ENCODE data around the gene PPM1A.

Gene PPM1A

GRCh38 chr14:60329274-60329673 lies 80.3 kb downstream of the PPM1A start:
- CTCF ChIA-PET = no interaction called here
- no peak for DNase-seq (ENCODE audit: extremely low spot score)
- POLR2A ChIA-PET = interaction anchor here (1.1 kb wide), 1 partner anchor 80 kb away, joined by 3 read pairs; the partner anchor contains the start of gene PPM1A
- no peak for TF ChIP-seq FOXA1 (IDR thresholded peaks at IDR 0.05)
- TF ChIP-seq SUZ12 (IDR thresholded peaks at IDR 0.05) = no peak
- TF ChIP-seq TARDBP (IDR thresholded peaks at IDR 0.05) = no peak
- TF ChIP-seq L3MBTL2 (conservative IDR thresholded peaks at IDR 0.05) = no peak
- no peak for TF ChIP-seq SP1 (IDR thresholded peaks at IDR 0.05)
- TF ChIP-seq ZNF384 (IDR thresholded peaks at IDR 0.05) = no peak
- TF ChIP-seq CTBP1 (IDR thresholded peaks at IDR 0.05; ENCODE audit: borderline replicate concordance) = no peak
- no peak for TF ChIP-seq BHLHE40 (IDR thresholded peaks at IDR 0.05; ENCODE audit: borderline replicate concordance)
- TF ChIP-seq, protein P1, sequence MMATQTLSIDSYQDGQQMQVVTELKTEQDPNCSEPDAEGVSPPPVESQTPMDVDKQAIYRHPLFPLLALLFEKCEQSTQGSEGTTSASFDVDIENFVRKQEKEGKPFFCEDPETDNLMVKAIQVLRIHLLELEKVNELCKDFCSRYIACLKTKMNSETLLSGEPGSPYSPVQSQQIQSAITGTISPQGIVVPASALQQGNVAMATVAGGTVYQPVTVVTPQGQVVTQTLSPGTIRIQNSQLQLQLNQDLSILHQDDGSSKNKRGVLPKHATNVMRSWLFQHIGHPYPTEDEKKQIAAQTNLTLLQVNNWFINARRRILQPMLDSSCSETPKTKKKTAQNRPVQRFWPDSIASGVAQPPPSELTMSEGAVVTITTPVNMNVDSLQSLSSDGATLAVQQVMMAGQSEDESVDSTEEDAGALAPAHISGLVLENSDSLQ (IDR thresholded peaks at IDR 0.05) = no peak
- no peak for TF ChIP-seq HDGF (IDR thresholded peaks at IDR 0.05; ENCODE audit: borderline replicate concordance)
- TF ChIP-seq ARNT (IDR thresholded peaks at IDR 0.05) = no peak
- no peak for TF ChIP-seq ELF4 (IDR thresholded peaks at IDR 0.05)
- TF ChIP-seq FOXK2 (IDR thresholded peaks at IDR 0.05) = no peak
- TF ChIP-seq LEF1 (IDR thresholded peaks at IDR 0.05; ENCODE audit: borderline replicate concordance) = no peak
- TF ChIP-seq FOXM1 (IDR thresholded peaks at IDR 0.05; ENCODE audit: borderline replicate concordance) = no peak
- TF ChIP-seq NFRKB (IDR thresholded peaks at IDR 0.05) = no peak

DNA sequence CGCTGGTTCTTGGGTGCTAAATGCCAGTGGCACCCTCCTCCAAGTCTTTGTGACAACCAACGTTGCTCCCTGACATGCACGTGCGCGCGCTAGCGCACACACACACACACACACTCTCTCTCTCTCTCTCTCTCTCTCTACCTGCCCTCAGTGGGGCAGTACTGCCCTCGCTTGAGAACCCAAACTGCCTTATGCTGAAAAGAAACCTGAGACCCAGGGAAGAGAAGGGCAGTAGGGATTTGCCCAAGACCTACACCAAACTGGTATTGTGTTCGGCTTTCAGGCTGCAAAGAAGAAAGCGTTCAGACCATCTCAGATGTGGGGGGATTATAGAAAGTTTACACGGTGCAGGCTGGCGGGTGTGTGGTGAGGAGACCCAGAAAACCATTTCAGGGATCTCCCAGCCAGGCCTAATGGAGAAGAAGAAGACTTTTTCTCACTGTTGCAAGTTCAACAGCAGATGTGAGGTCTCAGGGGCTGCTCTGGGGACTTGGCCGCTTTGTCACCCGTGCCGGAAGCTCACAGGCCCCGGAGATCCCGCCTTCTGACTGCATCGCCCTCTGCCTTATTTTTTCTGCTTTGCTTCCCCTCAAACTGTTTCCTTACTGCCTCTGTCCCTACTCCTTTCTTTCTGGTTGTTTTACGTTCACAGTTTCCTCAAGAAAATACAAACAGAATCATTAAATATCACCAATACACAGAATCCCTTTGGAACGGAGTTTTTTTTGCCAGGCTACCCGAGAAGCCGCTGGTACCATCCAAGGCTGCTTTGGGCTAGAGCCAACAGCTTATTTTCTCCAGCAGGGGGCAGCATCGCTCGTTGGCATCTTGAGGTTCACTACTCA lies 82.4 kb downstream of the PPM1A start:
- peak; percentile 71 for DNase-seq (ENCODE audit: extremely low spot score)
- TF ChIP-seq, protein P1 (IDR thresholded peaks at IDR 0.05) = no peak
- TF ChIP-seq ELF4 (IDR thresholded peaks at IDR 0.05) = no peak
- TF ChIP-seq CTBP1 (IDR thresholded peaks at IDR 0.05; ENCODE audit: borderline replicate concordance) = no peak
- TF ChIP-seq FOXA1 (IDR thresholded peaks at IDR 0.05) = no peak
- no peak for TF ChIP-seq FOXK2 (IDR thresholded peaks at IDR 0.05)
- TF ChIP-seq LEF1 (IDR thresholded peaks at IDR 0.05; ENCODE audit: borderline replicate concordance) = no peak
- peak; percentile 41; the same call in 1 of the 2 replicates for TF ChIP-seq L3MBTL2 (conservative IDR thresholded peaks at IDR 0.05)
- TF ChIP-seq ZNF384 (IDR thresholded peaks at IDR 0.05) = 0 out of 2 replicates have a peak, but pooled peaks have one; percentile 13
- TF ChIP-seq SP1 (IDR thresholded peaks at IDR 0.05) = no peak
- no peak for TF ChIP-seq BHLHE40 (IDR thresholded peaks at IDR 0.05; ENCODE audit: borderline replicate concordance)
- POLR2A ChIA-PET = interaction anchor here (0.7 to 2.5 kb wide), 3 partner anchors 83 to 649 kb away, joined by 3 to 21 read pairs (median 3); partner anchors contain the start of genes PPM1A, SLC38A6 and TRMT5
- CTCF ChIA-PET = interaction anchor here (0.7 to 3.3 kb wide), 18 partner anchors 10 to 233 kb away, joined by 3 to 22 read pairs (median 4); partner anchors contain the start of genes DHRS7, PPM1A and SIX6

GRCh38 chr14:60332046-60332399 lies 83.0 kb downstream of the PPM1A start:
- ChIA-PET CTCF (interaction anchor here (0.7 to 3.3 kb wide), 18 partner anchors 10 to 233 kb away, joined by 3 to 22 read pairs (median 4); partner anchors contain the start of genes DHRS7, PPM1A and SIX6), POLR2A (interaction anchor here (0.7 to 2.5 kb wide), 3 partner anchors 84 to 649 kb away, joined by 3 to 21 read pairs (median 3); partner anchors contain the start of genes PPM1A, SLC38A6 and TRMT5)
- TF ChIP-seq L3MBTL2 (conservative IDR thresholded peaks at IDR 0.05) = no peak
- TF ChIP-seq SP1 (IDR thresholded peaks at IDR 0.05) = no peak
- TF ChIP-seq BHLHE40 (IDR thresholded peaks at IDR 0.05; ENCODE audit: borderline replicate concordance) = no peak
- TF ChIP-seq FOXM1 (IDR thresholded peaks at IDR 0.05; ENCODE audit: borderline replicate concordance) = no peak
- TF ChIP-seq, protein P1 (IDR thresholded peaks at IDR 0.05) = no peak
- TF ChIP-seq HDGF (IDR thresholded peaks at IDR 0.05; ENCODE audit: borderline replicate concordance) = no peak
- no peak for TF ChIP-seq ELF4 (IDR thresholded peaks at IDR 0.05)
- no peak for TF ChIP-seq CTBP1 (IDR thresholded peaks at IDR 0.05; ENCODE audit: borderline replicate concordance)
- TF ChIP-seq ZNF384 (IDR thresholded peaks at IDR 0.05) = no peak
- no peak for TF ChIP-seq FOXA1 (IDR thresholded peaks at IDR 0.05)
- no peak for TF ChIP-seq SUZ12 (IDR thresholded peaks at IDR 0.05)
- TF ChIP-seq FOXK2 (IDR thresholded peaks at IDR 0.05) = no peak
- no peak for TF ChIP-seq LEF1 (IDR thresholded peaks at IDR 0.05; ENCODE audit: borderline replicate concordance)
- TF ChIP-seq TARDBP (IDR thresholded peaks at IDR 0.05) = no peak
- TF ChIP-seq NFRKB (IDR thresholded peaks at IDR 0.05) = no peak
- no peak for TF ChIP-seq ARNT (IDR thresholded peaks at IDR 0.05)

GRCh38 chr14:60332869-60333268 lies 83.8 kb downstream of the PPM1A start:
- TF ChIP-seq ELF4 (IDR thresholded peaks at IDR 0.05) (no peak), ARNT (IDR thresholded peaks at IDR 0.05) (no peak), SP1 (IDR thresholded peaks at IDR 0.05) (no peak), FOXK2 (IDR thresholded peaks at IDR 0.05) (no peak), FOXA1 (IDR thresholded peaks at IDR 0.05) (no peak), BHLHE40 (IDR thresholded peaks at IDR 0.05; ENCODE audit: borderline replicate concordance) (no peak), ZNF384 (IDR thresholded peaks at IDR 0.05) (no peak), L3MBTL2 (conservative IDR thresholded peaks at IDR 0.05) (no peak), TARDBP (IDR thresholded peaks at IDR 0.05) (no peak)
- TF ChIP-seq, protein P1 (IDR thresholded peaks at IDR 0.05) = no peak
- DNase-seq (ENCODE audit: extremely low spot score) = no peak
- ChIA-PET POLR2A (interaction anchor here (2.5 kb wide), 1 partner anchor 85 kb away, joined by 21 read pairs; the partner anchor contains the start of gene PPM1A), CTCF (interaction anchor here (0.6 to 3.3 kb wide), 2 partner anchors 17 to 57 kb away, joined by 5 to 22 read pairs; no protein-coding TSS in a partner anchor)

More at GRCh38 chr14:60332046-60332399, 83.0 kb downstream of the PPM1A start:
- DNase-seq (ENCODE audit: extremely low spot score) = no peak
